Loucy (cell line): Measurements from ENCODE around the gene OR52E2.

Source experiments
- H2AFZ ChIP-seq: fragments of 200-600 bp; sonication (generic); 2 replicates; pipeline ENCODE4 v1.6.0; 2016; ENCODE audit warnings: antibody characterized with exemption, mild to moderate bottlenecking, low read length, moderate library complexity
- H3F3A ChIP-seq: fragments of 200-600 bp; 2 replicates; pipeline ENCODE4 v1.6.0; 2016; ENCODE audit warnings: antibody characterized with exemption, low read depth, mild to moderate bottlenecking
- H3K27me3 ChIP-seq: fragments of 200-600 bp; sonication (generic); 2 replicates; pipeline ENCODE4 v1.6.1; 2014; ENCODE audit warnings: low read length, mild to moderate bottlenecking; ENCODE audit not compliant: insufficient read depth, poor library complexity, severe bottlenecking
- H3K36me3 ChIP-seq: fragments of 200-600 bp; sonication (generic); 2 replicates; pipeline ENCODE4 v1.6.1; 2016; ENCODE audit warnings: low read length; ENCODE audit not compliant: insufficient read depth
- H3K4me1 ChIP-seq: fragments of 200-600 bp; sonication (generic); 2 replicates; pipeline ENCODE4 v1.5.1; 2014; ENCODE audit warnings: low read length, mild to moderate bottlenecking; ENCODE audit not compliant: insufficient read depth, poor library complexity, severe bottlenecking
- H3K4me2 ChIP-seq: fragments of 200-600 bp; sonication (generic); 2 replicates; pipeline ENCODE4 v1.6.0; 2014; ENCODE audit warnings: antibody characterized with exemption, low read length, low read depth, mild to moderate bottlenecking; ENCODE audit not compliant: poor library complexity, severe bottlenecking
- H3K4me3 ChIP-seq: fragments of 200-600 bp; sonication (generic); 2 replicates; pipeline ENCODE4 v1.5.1; 2014; ENCODE audit warnings: low read length, mild to moderate bottlenecking, mixed read lengths; ENCODE audit not compliant: poor library complexity, severe bottlenecking
- H3K79me2 ChIP-seq: fragments of 200-600 bp; sonication (generic); 2 replicates; pipeline ENCODE4 v1.6.1; 2014; ENCODE audit warnings: low read length; ENCODE audit not compliant: insufficient read depth
- H3K9ac ChIP-seq: fragments of 200-600 bp; sonication (generic); 2 replicates; pipeline ENCODE4 v1.6.0; 2014; ENCODE audit warnings: mild to moderate bottlenecking, low read depth, low read length, moderate library complexity; ENCODE audit not compliant: poor library complexity, severe bottlenecking
- H3K9me2 ChIP-seq: fragments of 200-600 bp; sonication (generic); replicated peaks from 2 replicates; pipeline ENCODE4 v1.6.1; 2016; ENCODE audit warnings: low read depth, low read length, mixed read lengths
- H3K9me3 ChIP-seq: fragments of 200-600 bp; sonication (generic); 2 replicates; pipeline ENCODE4 v1.6.1; 2014; ENCODE audit warnings: mild to moderate bottlenecking, antibody characterized with exemption, low read length, low read depth; ENCODE audit not compliant: insufficient read depth
- H4K20me1 ChIP-seq: fragments of 200-600 bp; sonication (generic); 2 replicates; pipeline ENCODE4 v1.6.0; 2014; ENCODE audit warnings: antibody characterized with exemption, low read length, mild to moderate bottlenecking; ENCODE audit not compliant: insufficient read depth, poor library complexity, severe bottlenecking
- CTCF ChIP-seq: fragments of 200-600 bp; sonication (generic); conservative IDR thresholded peaks from 2 replicates; pipeline ENCODE4 v1.5.1; 2014; ENCODE audit warnings: mild to moderate bottlenecking, antibody characterized with exemption, low read length
- EZH2phosphoT487 ChIP-seq: fragments of 200-600 bp; IDR thresholded peaks from 2 replicates; pipeline ENCODE4 v1.6.1; 2018; ENCODE audit warnings: antibody characterized with exemption, mild to moderate bottlenecking, moderate library complexity, borderline replicate concordance

The OR52E2 gene

GRCh38 chr11:5021996-5022395 lies 37.4 kb downstream of the OR52E2 start:
- Histone ChIP-seq H3K9me2 (no peaks in the 10 kb centered on the region), H4K20me1 (no peaks in the 10 kb centered on the region), H3K9ac (no peak overlapping the region), H2AFZ (no peak overlapping the region), H3K4me2 (no peak overlapping the region), H3K36me3 (no peaks in the 10 kb centered on the region), H3K79me2 (no peaks in the 10 kb centered on the region), H3K9me3 (no peaks in the 10 kb centered on the region), H3K4me3 (no peak overlapping the region), H3F3A (no peaks in the 10 kb centered on the region), H3K27me3 (no peaks in the 10 kb centered on the region), H3K4me1 (peaks cover 4% of the 10 kb centered on the region)
- no peak for TF ChIP-seq EZH2phosphoT487
- TF ChIP-seq CTCF: no peak

- TF ChIP-seq EZH2phosphoT487 (no peak), CTCF (no peak)
- H4K20me1 ChIP-seq: no peaks in the 10 kb centered on the region
Observed at GRCh38 chr11:5013012-5013411, 46.4 kb downstream of the OR52E2 start.

GRCh38 chr11:5011254-5011653 lies 48.2 kb downstream of the OR52E2 start:
- H3K27me3 ChIP-seq: no peaks in the 10 kb centered on the region
- H3K9me3 ChIP-seq: no peaks in the 10 kb centered on the region
- no peak overlapping the region for H2AFZ ChIP-seq
- H3K9me2 ChIP-seq: no peaks in the 10 kb centered on the region
- no peak overlapping the region for H3K4me2 ChIP-seq
- TF ChIP-seq EZH2phosphoT487 (no peak), CTCF (no peak)
- no peaks in the 10 kb centered on the region for H3K4me1 ChIP-seq
- no peaks in the 10 kb centered on the region for H4K20me1 ChIP-seq
- H3F3A ChIP-seq: no peaks in the 10 kb centered on the region
- no peaks in the 10 kb centered on the region for H3K79me2 ChIP-seq
- H3K36me3 ChIP-seq: no peaks in the 10 kb centered on the region
- no peak overlapping the region for H3K9ac ChIP-seq
- no peak overlapping the region for H3K4me3 ChIP-seq

More at GRCh38 chr11:5013012-5013411, 46.4 kb downstream of the OR52E2 start:
- H2AFZ ChIP-seq: no peak overlapping the region
- H3K27me3 ChIP-seq: no peaks in the 10 kb centered on the region
- H3K9me2 ChIP-seq: no peaks in the 10 kb centered on the region
- H3K9ac ChIP-seq: no peak overlapping the region
- no peak overlapping the region for H3K4me2 ChIP-seq
- H3K9me3 ChIP-seq: no peaks in the 10 kb centered on the region
- H3K4me3 ChIP-seq: no peak overlapping the region
- H3K4me1 ChIP-seq: no peaks in the 10 kb centered on the region
- H3K36me3 ChIP-seq: no peaks in the 10 kb centered on the region
- H3F3A ChIP-seq: no peaks in the 10 kb centered on the region
- no peaks in the 10 kb centered on the region for H3K79me2 ChIP-seq
